Measurements from ENCODE around the gene INTS1. TPM values are rescaled to one million over a fixed set of nuclear protein-coding genes. Genes with fewer than 3 reads are reported as not detected.

The INTS1 gene
- total RNA-seq, 2 donors from 2014 or later = 29.0 to 47.0 TPM

DNA sequence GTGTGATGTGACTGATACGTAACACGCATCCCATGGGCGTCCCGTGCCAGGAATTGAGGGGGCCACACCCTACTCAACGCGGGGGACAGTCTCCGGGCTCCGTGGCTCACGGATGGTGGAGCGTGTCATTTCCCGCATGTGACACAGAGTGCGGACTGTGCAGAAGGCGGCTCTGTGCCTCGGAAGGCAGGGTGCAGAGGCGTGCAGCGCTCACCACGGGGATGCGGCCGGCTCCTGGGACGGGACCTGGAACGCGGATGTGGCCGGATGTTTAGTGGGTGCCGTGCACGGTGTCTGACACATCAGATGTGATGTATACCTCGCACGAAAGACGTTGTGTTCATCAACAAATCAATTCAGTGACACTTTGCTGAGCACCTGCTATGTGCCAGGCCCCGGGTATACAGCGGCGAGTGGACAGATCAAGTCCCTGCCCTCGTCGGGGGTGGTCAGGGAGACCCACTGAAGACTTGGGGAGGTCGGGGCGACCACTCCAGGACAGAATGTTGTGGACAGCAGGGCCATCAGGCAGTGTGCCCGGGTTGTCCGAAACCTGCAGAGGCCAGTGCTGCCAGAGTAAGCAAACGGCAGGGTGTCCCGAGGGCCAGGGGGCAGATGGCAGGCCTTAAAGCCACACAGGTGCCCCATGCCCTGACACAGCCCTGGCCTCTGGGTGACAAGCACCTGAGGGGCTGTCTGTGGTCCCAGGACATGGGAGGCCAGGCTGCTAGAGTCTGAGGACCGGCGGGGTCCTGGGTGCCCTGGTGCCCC is 83.0 kb downstream of the INTS1 start:
- H3K9me3 ChIP-seq = no peaks in the 10 kb centered on the region

More for the DNA sequence above, 83.0 kb downstream of the INTS1 start:
- DNase-seq (ENCODE audit: low spot score) = no peak
- TF ChIP-seq, protein P1, sequence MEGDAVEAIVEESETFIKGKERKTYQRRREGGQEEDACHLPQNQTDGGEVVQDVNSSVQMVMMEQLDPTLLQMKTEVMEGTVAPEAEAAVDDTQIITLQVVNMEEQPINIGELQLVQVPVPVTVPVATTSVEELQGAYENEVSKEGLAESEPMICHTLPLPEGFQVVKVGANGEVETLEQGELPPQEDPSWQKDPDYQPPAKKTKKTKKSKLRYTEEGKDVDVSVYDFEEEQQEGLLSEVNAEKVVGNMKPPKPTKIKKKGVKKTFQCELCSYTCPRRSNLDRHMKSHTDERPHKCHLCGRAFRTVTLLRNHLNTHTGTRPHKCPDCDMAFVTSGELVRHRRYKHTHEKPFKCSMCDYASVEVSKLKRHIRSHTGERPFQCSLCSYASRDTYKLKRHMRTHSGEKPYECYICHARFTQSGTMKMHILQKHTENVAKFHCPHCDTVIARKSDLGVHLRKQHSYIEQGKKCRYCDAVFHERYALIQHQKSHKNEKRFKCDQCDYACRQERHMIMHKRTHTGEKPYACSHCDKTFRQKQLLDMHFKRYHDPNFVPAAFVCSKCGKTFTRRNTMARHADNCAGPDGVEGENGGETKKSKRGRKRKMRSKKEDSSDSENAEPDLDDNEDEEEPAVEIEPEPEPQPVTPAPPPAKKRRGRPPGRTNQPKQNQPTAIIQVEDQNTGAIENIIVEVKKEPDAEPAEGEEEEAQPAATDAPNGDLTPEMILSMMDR (IDR thresholded peaks at IDR 0.05) = no peak
- no peak overlapping the region for H3K27ac ChIP-seq
- H3K27me3 ChIP-seq = no peaks in the 10 kb centered on the region
- H3K36me3 ChIP-seq = no peaks in the 10 kb centered on the region
- no peak overlapping the region for H3K4me3 ChIP-seq
- H3K4me1 ChIP-seq = no peaks in the 10 kb centered on the region

Other genes starting within 250 kb of the INTS1 start
- 1 to 10 TPM; 3.6 to 9.4 TPM for gene MICALL2, start 44.9 kb downstream of the INTS1 start, total RNA-seq
- gene MAFK, start 26.3 kb upstream of the INTS1 start, total RNA-seq = 10 to 100 TPM; 29.6 to 70.9 TPM
- gene TMEM184A, start 51.8 kb upstream of the INTS1 start, total RNA-seq = under 1 TPM in 1 of 2 donors, not detected in 1; 0.28 TPM
- gene PSMG3, start 65.6 kb upstream of the INTS1 start, total RNA-seq = 10 to 100 TPM; 21.5 to 22.3 TPM
- gene ELFN1, start 165.9 kb upstream of the INTS1 start, total RNA-seq = 10 to 100 TPM in 1 of 2 donors, 1 to 10 TPM in 1; 6.5 to 15.3 TPM